T-helper 22 cell (primary cell): ENCODE data around the gene EIF4E.
"Not testable (repeated sequence)": the region's sequence is repeated elsewhere in the genome, so short reads cannot be mapped to it uniquely, and the experiment has no call there.

Experiments
- DNase-seq: peaks from one replicate; pipeline ENCODE4 v3.0.0-alpha.2; 2020; ENCODE audit warnings: low read depth

Gene EIF4E, protein sequence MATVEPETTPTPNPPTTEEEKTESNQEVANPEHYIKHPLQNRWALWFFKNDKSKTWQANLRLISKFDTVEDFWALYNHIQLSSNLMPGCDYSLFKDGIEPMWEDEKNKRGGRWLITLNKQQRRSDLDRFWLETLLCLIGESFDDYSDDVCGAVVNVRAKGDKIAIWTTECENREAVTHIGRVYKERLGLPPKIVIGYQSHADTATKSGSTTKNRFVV

DNA sequence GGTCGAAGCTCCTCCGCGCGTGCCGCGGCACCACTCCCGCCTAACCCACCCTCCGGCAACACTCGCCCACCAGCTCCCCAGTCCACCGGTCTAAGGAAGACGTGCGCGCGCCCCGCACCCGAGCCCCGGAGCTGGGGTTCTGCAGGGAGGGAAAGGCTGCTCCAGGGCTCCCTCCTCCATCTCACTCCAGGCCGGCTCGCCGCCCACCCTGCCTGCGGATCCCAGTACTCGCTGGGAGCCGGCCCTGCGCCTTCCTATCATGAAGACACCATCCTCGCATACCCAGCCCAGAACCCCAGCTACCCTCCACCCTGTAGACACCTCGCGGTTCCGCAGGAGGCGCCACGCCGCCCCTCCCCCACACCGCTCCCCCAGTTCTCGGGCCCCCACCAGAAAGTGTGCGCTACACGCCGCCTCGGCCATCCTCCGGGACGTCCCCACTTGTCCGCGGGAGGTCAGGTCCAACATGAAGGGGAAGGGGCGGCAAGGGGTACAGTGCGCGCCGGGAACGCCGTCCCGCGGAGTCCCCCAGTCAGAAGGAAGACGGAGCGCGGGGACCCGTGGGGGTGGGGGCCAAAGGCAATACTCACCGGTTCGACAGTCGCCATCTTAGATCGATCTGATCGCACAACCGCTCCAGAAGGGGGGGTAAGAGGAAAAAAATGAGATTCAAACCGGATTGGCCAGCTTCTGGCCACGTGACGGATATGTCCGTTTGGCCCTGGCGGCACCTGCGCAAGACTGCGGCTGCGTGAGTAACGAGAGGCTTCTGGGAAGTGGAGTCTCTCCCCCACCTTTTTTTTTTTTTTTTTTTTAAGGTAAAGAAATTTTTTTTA is at the start of gene EIF4E:
Gene EIF4E (minus strand): TSS at position 629 of the 836 bp plus-strand sequence. CDS start 21 bp downstream, at position 608.
- peak; percentile 97 for DNase-seq

DNA sequence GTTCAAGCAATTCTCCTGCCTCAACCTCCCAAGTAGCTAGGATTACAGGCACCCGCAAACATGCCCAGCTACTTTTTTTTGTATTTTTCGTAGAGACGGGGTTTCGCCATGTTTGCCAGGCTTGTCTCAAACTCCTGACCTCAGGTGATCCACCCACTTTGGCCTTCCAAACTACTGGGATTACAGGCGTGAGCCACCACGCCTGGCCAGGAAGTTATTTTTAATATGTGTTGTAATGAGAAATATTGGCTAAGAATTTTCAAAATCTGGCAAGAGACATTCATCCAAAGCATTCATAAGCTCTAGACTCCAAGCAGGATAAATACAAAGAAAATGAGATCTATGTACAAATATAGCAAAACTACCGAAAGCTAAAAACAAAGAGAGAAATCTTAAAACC is 48.6 kb upstream of the EIF4E start:
- no peak for DNase-seq

DNA sequence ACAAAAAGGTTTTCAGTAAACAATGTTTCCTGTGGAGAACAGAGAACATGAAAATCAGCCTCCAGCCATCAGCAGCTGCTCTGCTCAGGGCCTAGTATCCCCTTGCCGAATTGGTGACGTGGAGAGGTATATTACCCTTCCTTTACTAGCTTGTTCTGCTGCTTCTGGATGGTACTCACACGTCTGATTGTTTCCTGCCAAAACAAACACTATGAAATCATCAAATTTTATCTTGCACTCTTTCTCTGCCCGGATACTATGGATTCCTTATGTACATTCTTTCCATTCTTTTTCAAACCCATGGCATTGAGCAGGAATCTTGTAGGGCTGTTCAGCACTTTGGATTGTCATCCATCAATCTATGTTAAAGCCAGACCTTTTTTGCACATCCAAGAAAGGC is 47.8 kb upstream of the EIF4E start:
- DNase-seq = no peak

DNA sequence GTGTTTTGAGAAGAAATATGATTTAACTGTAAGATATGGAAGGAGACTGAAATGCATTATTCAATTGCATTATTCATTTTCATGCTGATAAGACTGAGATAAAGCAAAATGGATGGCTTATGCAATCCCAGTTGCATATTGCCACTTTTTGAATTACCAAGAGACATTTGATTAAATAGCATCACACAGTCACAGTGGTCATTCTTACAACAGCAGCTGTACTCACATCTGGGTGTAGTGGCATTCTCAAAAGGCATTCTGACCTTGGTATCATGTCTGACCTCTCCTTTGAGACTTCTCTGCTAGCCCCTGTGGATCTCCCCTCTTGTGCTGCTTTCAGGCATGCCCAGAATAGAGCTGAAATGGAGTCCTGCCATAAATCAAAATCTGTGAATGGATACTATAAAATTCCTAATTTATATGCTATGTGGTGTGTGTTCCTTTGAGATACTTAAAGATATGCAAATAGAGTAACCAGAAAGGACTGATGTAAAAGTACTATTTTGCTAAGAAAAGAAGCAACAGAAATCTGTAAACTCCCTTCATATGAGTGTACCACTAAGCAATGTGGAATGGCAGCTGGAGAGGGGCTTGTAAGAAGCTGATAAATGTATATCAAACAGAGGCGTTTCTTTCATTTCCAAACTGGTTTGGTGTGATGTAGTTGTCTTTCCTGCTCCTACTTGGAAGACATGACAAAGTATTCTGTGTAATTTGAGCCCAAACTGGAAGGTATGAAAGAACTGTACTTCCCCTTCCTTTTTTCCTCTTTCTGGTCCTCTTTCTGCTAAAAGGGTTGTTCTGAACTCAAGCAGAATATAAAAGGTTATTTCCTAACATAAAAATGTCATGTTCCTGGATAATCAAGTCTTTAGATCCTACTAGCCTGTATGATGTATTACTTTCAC is 41.2 kb upstream of the EIF4E start:
- DNase-seq = no peak

DNA sequence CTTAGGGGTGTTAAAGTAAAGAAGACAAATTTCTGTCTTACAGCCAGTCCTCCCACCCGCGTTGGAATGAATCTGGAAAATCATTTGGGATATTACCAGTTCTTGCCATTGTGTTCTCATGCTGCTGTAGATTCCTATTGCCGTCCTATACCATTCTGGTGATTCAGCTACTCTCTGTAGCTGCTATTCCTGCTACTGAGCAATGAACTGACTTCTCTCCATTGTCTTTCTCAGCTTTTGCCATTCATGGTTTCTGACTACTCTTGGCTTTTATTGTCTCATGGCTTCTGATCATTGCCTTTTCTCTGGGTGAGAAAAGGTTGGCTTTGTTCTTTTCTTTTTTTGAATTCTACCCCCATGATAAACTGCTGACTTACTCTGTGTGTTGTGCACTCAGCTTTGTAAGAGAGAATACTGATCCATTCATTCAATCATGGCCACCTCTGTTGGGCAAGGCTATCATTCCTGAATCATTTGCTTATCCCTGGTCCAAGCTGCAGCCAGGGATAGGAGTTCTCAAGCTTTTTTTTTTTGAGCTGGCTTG is 38.9 kb upstream of the EIF4E start:
- DNase-seq = no peak

DNA sequence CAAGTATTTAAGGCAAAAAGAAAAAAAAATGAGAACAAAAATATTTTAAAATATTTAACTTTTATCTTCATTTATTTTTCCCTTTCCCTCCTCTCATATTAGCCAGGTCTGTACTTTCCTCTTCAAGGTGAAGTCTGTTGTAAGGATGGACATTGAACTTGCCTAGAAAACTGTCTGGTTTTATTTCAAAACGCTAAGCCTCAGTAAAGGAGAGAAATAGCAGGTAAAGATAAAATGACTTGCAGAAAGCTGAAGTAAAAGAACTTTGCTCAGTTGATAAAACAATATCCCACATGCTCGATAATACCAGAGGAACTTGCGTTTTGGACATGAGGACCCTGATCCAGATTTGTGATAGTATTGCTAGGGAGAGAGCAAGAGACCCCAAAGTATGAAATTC is 38.0 kb upstream of the EIF4E start:
- no peak for DNase-seq

DNA sequence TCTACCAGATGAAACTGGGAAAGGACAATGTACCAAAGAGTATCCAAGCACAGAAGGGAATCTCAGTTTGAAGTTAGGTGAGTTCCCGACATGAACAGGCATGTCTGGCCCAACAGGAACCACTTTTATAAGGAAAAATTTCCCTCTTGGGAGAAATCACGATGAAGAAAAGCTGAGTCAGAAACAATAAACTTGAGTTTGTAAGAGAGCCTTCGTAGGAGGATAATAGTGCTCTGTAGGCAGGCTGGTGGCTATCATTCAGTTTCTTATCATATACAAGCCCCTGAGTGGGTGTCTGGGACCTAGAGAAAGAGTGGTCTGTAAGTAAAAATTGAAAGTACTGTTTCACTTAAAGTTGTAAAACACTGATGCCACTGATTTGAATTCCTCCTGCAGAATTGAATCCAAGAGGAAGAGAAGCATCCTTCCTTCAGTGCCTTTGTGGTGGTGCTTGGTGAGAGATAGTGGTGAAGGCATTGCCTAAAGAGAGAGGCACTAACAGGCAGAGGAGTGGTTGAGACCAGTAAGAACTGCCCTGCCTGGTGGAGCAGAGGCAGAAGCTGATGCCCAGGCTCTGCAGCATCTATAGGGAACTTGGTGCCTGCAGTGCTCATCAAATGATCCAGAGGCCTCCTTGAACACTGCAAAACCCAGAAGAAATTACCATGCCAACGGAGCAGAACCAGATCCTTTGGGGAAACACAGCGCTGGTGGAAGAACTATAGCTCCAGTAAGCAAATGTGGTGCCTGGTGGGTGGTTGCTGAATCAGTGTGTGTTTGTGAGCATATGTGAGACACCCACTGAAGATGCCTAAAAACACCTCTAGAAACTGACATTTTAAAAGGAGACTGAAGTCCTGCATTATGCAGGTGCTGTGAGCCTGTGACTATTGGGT is 34.9 kb upstream of the EIF4E start:
- DNase-seq = no peak

DNA sequence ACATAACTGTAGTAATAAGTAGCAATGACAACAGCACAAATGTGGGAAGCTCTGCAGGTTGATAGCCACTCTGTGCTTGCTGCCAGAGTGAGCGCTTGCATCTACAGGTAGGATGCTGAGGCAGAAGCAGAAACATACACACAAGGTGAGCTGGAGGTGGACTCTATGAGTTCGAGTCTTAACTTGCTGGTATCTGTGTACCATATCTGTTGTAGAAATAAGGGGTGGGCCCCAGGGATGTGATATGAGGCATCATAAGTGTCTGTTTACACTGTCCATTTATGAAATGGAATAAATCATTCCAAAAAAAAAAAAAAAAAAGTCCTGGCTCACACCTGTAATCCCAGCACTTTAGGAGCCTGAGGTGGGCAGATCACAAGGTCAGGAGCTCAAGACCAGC is 32.8 kb upstream of the EIF4E start:
- DNase-seq = no peak

DNA sequence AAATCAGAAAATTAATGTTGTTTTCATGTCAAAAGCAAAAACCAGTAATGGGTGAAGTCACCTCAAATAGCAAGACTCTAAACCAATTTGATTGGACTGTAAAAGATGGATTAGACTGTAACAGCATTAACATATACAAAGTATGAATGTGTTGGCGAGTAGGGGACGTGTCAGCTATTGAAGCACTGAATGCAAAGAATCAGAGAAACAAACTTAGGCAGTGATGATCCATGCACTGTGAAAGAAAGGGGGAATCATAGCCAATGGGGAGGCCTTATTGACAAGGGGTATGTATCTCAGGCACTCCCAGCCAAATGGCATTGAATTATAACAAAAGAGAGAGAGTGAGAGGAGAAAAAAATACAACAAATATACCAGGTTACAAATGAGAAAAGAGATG is 30.5 kb upstream of the EIF4E start:
- DNase-seq = no peak

DNA sequence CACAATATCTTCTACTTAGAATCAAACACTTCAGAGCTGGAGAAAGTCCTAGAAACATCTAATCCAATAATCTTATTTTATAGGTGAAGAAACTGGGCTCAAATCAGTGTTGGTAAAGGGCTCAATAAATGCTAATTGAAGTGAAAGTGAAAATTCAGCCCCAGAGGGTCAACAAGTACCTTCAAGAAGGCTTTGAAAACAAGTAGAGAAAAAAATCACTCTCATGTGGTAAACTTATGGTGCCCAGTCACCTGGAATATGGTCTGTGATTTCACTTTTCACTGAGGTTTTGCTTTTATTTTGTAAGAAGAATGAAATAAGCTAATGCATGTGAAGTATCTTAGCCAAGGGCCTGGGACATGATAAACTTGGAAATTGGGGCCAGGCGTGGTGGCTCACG is 29.1 kb upstream of the EIF4E start:
- DNase-seq = no peak

DNA sequence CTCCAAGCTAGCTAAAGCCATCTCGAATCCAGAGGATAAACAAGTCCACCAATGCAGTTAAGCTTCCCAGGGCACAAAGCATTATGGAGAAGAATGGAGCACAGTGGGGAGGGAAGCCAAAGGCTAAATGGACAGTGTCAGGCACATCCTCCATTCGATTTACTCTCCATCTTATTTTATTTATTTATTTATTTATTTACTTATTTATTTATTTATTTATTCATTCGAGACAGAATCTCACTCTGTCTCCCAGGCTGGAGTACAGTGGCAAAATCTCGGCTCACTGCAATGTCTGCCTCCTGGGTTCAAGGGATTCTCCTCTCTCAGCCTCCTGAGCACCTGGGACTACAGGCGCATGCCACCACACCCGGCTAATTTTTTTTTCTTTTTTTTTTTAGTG is 26.3 kb upstream of the EIF4E start:
- DNase-seq = no peak

DNA sequence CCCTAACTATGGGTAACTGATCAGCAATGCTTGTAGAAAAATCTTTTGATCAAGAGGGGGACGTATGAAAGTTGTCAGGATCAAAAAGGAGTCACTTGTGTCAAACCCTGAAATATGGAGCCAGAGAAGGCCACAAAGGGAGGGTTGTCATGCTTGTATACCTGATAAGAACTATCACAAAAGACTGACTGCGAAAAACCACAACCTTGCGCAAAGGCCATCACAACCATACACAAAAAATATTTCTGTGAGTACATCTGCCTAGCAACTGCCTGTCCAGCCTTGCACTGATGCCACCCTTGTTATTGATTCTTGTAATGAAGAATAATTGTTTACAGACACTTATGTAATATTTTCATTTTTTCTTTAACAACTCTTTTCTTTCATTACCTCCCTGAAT is 22.8 kb upstream of the EIF4E start:
- no peak for DNase-seq

DNA sequence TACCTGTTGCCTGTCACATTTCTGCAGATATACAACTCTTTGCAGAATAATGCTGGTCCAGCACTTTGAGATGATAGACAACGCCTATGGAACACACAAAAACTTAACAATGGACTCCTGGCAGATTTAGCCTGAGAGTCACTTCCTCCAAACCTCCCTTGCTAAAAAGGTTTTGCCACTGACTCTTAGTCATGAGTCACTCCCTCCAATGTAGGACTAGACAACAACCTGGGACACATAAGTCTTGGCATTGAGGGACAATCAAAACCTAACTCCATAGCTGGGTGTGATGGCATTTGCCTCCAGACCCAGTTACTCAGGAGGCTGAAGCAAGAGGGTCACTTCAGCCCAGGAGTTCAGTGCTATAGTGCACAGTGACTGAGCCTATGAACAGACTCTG is 22.0 kb upstream of the EIF4E start:
- DNase-seq = no peak

DNA sequence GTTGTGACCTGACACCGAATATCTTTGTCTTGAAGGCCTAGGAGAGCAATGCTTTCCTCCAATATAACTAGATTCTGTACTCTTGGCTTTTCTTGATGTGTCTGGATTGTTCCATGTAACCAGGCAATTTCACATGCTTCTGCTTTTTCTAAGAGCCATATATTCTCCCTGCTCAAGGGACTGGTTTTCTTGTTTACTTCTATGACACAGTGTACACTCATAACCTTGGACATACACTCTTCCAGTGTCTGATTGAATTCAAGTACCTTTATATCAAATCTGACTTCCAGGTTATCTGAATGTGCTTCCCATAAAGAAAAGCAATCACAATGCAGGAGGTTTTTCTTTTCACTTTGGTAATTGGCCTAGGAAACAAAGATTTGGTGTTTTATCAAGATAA is 17.4 kb upstream of the EIF4E start:
- DNase-seq = no peak

DNA sequence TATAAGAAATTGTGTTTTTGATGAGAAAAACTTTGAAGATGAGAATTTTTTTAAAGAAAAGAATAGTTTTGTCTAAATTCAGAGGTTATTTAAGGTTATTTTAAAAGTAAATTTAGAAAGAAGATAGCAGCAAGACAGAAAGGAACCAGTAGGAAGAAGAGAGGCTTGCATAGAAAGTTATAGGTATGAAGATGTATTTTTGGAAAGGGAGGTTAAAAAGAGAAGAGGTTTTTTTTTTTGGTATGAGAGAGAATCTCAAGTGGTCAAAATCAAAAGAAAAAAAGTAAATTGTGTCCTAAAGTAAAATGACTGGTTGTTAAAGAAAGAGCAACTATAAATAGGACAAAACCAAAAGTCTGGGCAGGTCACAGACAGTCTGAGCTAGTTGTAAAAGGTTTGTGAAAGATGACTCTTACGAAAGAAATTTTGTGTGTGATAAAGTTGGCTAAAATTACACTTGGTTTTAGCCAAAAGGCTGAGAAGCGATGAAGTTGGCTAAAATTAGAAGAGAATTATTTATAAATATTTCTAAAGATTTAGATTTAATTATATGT is 16.4 kb upstream of the EIF4E start:
- no peak for DNase-seq

DNA sequence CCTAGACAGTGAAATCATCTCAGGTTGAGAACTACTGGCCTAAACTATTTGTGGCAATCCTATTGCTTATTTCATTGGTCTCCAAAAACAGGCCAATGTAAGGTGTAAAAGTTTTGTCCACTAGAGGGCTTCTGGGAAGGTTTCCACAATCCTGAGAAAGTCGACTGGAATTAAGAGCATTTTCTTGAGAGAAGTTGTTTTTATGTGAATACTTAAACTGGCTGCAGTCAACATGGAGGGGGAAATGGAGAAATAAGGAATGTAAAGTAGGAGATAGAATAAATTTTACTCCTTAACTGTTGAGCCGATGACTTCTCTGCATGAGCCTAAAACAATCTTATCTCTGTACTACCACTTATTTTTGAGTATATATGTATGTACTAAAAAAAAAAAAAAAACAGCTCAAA is 11.0 kb upstream of the EIF4E start:
- no peak for DNase-seq

DNA sequence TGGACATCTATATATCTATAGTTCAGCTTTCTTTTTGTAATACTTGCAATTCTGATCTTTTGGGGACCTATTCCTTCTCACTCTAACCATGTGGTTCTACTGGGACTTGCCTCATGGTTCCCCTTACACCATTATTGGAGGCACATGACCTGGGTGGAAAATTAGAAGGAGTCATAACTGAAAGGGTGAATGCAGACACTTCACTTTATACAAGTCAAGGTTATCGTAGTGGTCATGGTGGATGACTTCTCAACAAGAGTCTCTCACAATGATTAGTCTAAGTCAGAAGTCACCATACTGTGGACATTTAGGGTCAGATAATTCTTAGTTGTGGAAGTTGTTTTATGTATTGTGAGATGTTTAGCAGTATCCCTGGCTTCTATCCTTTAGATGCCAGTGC is 10.5 kb upstream of the EIF4E start:
- DNase-seq = no peak

DNA sequence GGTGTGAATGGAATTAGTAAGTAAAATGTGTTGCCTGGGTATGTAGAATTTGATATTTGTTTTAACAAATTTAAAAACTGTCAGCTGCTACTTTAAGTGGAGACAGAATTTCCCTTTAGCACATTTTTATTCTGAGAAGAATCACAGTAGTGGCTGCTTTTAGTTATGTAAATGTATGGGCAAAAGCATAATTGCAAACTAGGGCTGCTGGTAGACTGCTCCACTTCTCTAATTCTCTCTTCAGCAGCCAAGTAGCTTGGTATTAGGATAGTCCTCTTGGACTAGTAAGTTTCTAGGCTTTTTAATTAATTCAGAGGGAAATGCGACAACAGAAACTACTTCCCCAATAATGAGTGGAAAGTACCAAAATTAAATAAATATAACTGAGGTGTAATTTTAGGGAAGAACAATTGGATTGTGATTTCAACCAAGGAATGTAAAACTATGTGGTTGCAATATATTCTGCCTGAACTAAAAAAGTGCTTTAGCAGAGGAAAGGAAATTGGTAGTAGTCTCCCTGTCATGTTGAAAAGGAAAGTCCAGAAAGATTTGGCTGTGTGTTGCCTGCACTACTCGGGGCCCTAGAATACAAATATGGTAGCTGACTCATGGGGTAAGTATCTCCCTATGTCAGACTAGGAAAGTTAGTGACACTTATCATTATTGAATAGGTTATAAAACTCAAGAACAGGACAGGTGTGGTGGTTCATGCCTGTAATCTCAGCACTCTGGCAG is 9.2 kb upstream of the EIF4E start:
- DNase-seq = no peak

DNA sequence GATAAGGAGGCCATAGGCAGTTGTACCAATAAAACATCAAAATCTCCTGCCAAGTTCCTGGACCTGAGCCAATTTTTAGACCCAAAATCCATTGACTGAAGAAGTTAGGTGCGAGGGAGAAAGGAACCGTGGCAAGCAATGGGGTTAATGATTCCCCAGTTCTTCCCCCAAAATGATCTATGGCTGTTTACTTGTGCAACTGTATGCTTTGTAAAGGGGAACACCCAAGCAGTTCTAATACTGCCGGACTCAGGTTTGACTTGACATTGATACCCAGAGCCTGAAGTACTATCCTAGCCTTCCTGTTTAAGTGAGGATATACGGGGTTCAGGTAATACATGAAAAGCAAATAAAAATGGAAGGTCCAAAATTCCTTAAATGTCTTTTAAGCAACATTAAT is 6.7 kb upstream of the EIF4E start:
- no peak for DNase-seq

DNA sequence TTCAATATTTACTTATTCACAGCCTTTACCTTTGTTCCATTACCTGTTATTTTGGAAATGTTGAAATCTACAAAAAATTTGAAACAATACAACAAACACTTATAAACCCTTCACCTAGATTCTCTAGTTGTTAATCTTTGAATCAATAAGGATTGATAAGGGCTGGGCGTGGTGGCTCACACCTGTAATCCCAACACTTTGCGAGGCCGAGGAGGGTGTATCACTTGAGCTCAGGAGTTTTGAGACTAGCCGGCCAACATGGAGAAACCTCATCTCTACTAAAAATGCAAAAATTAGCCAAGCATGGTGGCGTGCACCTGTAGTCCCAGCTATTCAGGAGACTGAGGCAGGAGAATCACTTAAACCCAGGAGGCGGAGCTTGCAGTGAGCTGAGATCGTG is 5.9 kb upstream of the EIF4E start:
- not testable (repeated sequence) for DNase-seq
